Left lung (tissue), 10 donors: ENCODE data around the gene LRFN3. TPM values are rescaled to one million over a fixed set of nuclear protein-coding genes. Genes with fewer than 3 reads are reported as not detected.
A peak's percentile ranks its signal among the peaks of the same experiment; 100 is the strongest.

Experiments
- ATAC-seq: fragments of 200-7000 bp; cut with Tn5 transposase; one replicate; pipeline ENCODE4 v1.9.1; 2020; ENCODE audit warnings: moderate library complexity
- DNase-seq, 4 donors: peaks; one replicate each; pipeline ENCODE4 v3.0.0-alpha.2; 2013 to 2020
- H3K27ac ChIP-seq, 2 donors: fragments of 200-600 bp; sonication (generic) in 1 of 2; one replicate each; pipeline versions ENCODE4 v1.5.0 to v1.8.0; 2020 to 2021
- H3K27me3 ChIP-seq, 2 donors: fragments of 200-600 bp; sonication (generic) in 1 of 2; one replicate each; pipeline versions ENCODE4 v1.5.0 to v1.8.0; 2020 to 2021
- H3K36me3 ChIP-seq, 2 donors: fragments of 200-600 bp; sonication (generic) in 1 of 2; one replicate each; pipeline versions ENCODE4 v1.5.0 to v1.8.0; 2020 to 2021
- H3K4me1 ChIP-seq, 2 donors: fragments of 200-600 bp; one replicate each; pipeline ENCODE4 v1.8.0; 2021
- H3K4me3 ChIP-seq, 2 donors: fragments of 200-600 bp; sonication (generic) in 1 of 2; one replicate each; pipeline versions ENCODE4 v1.5.0 to v1.8.0; 2020 to 2021; ENCODE audit warnings: mild to moderate bottlenecking in 1 of 2
- H3K9me3 ChIP-seq, 2 donors: fragments of 200-600 bp; sonication (generic) in 1 of 2; one replicate each; pipeline versions ENCODE4 v1.5.0 to v1.8.0; 2020 to 2021
- CTCF ChIP-seq, 2 donors: fragments of 200-600 bp; sonication (generic) in 1 of 2; IDR thresholded peaks; one replicate each; pipeline versions ENCODE4 v1.5.0 to v1.8.0; 2021; ENCODE audit warnings: antibody characterized with exemption in 2 of 2
- intact Hi-C, 2 donors: fragments of 100-400 bp; cut with DNase I; formaldehyde crosslinking; loops; one replicate each; pipeline versions ENCODE4 v1.11.2 to v1.14.2; 2022
- polyA plus RNA-seq, 6 donors: library from polyadenylated mRNA; unstranded; fragments of 120-200 nt; gene quantifications; one replicate each; pipeline ENCODE4 v1.2.1, GENCODE V29; 2013; ENCODE audit not compliant: insufficient read length in 6 of 6
- total RNA-seq, 2 donors: library from RNA; stranded (reverse); fragmentation: NEBNext Ultra II Directional; extraction: Animal tissue kit (Norgen Biotek cat#: 25700); gene quantifications; one replicate each; pipeline ENCODE4 v1.2.1, GENCODE V29; 2021
- donor health status: DM: no; HTN: yes; CAD: no.
- donor health status: DM: no; HTN: no; CAD: no.

The LRFN3 gene
- total and polyA plus RNA-seq, 8 donors = 8.0 to 14.8 (median 12.3) TPM

GRCh38 chr19:35959968-35960320, 23.8 kb downstream of the LRFN3 start:
- Histone ChIP-seq H3K4me1 (peaks cover 0 to 6% of the 10 kb centered on the region in 2 donors), H3K27ac (no peak overlapping the region), H3K27me3 (peaks cover 17 to 78% of the 10 kb centered on the region in 2 donors), H3K36me3 (no peaks in the 10 kb centered on the region), H3K9me3 (no peaks in the 10 kb centered on the region), H3K4me3 (no peak overlapping the region)
- no peak for ATAC-seq
- no peak for TF ChIP-seq CTCF (IDR thresholded peaks at IDR 0.05)
- intact Hi-C loops = no loop called here
- DNase-seq = no peak

DNA sequence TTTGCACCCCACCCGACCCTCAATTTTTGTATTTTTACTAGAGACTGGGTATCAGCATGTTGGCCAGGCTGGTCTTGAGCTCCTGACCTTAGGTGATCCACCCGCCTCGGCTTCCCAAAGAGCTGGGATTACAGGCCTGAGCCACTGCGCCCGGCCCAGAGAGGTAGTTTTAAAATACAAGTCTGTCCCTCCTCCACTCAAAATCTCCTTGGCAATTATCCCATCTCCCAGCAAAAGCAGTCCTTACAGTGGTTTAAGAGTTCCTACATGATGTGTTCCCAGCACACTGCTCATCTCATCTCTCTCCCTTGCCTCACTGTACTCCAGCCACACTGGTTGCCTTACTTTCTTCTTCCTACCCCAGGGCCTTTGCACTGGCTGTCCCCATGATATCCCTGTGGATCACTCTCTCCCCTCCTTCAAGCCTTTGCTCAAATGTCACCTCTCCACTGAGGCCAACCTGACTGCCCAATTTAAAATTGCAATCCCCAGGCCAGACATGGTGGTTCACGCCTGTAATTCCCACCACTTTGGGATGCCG, 24.3 kb downstream of the LRFN3 start:
- no peak for TF ChIP-seq CTCF (IDR thresholded peaks at IDR 0.05)
- ATAC-seq (no peak), DNase-seq (no peak)
- H3K27me3 ChIP-seq = peaks cover 17 to 80% of the 10 kb centered on the region in 2 donors
- H3K36me3 ChIP-seq = no peaks in the 10 kb centered on the region
- H3K4me3 ChIP-seq = no peak overlapping the region
- H3K4me1 ChIP-seq = peaks cover 0 to 6% of the 10 kb centered on the region in 2 donors
- H3K27ac ChIP-seq = no peak overlapping the region
- H3K9me3 ChIP-seq = no peaks in the 10 kb centered on the region
- intact Hi-C loops = no loop called here

- Histone ChIP-seq H3K27ac (no peak overlapping the region), H3K36me3 (no peaks in the 10 kb centered on the region), H3K9me3 (no peaks in the 10 kb centered on the region), H3K4me3 (no peak overlapping the region), H3K4me1 (peaks cover 0 to 6% of the 10 kb centered on the region in 2 donors), H3K27me3 (peaks cover 17 to 66% of the 10 kb centered on the region in 2 donors)
- no peak for TF ChIP-seq CTCF (IDR thresholded peaks at IDR 0.05)
- intact Hi-C loops = no loop called here
- DNase-seq = peak in 2 of 4 donors; percentile 56 to 73
- ATAC-seq = peak; percentile 80
Observed at GRCh38 chr19:35963514-35963913, 27.3 kb downstream of the LRFN3 start.

DNA sequence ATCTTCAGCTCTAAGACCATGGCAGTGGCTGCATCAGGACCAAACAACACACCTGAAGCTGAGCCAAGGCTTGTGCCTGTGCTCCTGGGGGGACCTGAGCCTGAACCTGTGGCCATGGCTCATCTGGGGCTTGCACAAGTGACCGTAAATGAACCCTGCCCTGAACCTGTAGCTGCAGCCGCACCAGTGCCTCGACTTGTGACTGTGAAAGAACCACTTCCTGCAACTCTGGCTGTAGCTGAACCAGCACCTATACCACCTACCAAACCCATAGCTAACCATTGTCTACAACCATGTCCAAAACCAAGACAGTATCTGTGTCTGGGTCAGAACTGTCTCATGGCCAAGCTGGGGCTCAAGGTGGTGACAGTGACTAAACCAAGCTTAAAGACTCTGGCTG, 30.6 kb downstream of the LRFN3 start:
- Histone ChIP-seq H3K27ac (no peak overlapping the region), H3K36me3 (no peaks in the 10 kb centered on the region), H3K27me3 (peaks cover 0 to 34% of the 10 kb centered on the region in 2 donors), H3K4me1 (no peaks in the 10 kb centered on the region), H3K4me3 (no peak overlapping the region), H3K9me3 (no peaks in the 10 kb centered on the region)
- intact Hi-C loops = no loop called here
- no peak for TF ChIP-seq CTCF (IDR thresholded peaks at IDR 0.05)
- no peak for ATAC-seq
- DNase-seq = no peak

DNA sequence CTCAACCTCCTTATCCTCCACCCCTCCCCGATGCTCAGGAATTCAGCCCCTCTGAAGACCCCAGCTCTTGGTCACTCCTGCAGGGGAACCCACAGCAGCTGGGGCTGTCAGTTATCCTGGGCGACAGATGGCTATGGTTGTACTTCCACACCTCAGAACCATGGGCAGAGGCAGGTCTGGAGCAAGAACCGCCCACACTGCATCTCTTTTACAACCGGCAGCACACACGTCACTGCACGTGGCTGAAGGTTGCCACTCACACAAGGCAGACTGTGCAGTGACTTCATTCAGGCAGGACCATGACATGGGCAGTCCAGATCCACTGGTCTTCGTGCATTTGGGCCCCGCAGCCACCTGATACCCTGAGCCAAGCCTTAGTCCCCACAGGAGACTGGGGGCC, 37.3 kb downstream of the LRFN3 start:
- H3K4me3 ChIP-seq = no peak overlapping the region
- ATAC-seq = no peak
- DNase-seq = no peak

More for the DNA sequence above, 37.3 kb downstream of the LRFN3 start:
- TF ChIP-seq CTCF (IDR thresholded peaks at IDR 0.05) = no peak
- Histone ChIP-seq H3K27ac (no peak overlapping the region), H3K27me3 (peaks cover 0 to 41% of the 10 kb centered on the region in 2 donors), H3K36me3 (no peaks in the 10 kb centered on the region), H3K9me3 (no peaks in the 10 kb centered on the region), H3K4me1 (no peaks in the 10 kb centered on the region)
- intact Hi-C loops = no loop called here
